K562 treated with DMSO at 1 percent for 4 hours (cell line): Measurements from ENCODE around the gene PLA2G2F. TPM values are rescaled to one million over a fixed set of nuclear protein-coding genes. Genes with fewer than 3 reads are reported as not detected.

Experiments
- total RNA-seq: library from RNA; unstranded; fragments of 300-600 nt; gene quantifications from 2 replicates; pipeline ENCODE4 v1.2.3, GENCODE V29; 2022; ENCODE audit not compliant: insufficient read depth

The PLA2G2F gene
- total RNA-seq = not detected in 2 replicates

GRCh38 chr1:20138961-20139550, at the start of gene PLA2G2F:
Gene PLA2G2F, plus strand, starts transcription at chr1:20139323. Its CDS starts 105 bp downstream, at chr1:20139428.

GRCh38 chr1:20119347-20119746, 19.8 kb upstream of the PLA2G2F start, which contains the start of gene PLA2G2D:
Gene PLA2G2D, minus strand, starts transcription at chr1:20119536. Its CDS starts 38 bp downstream, at chr1:20119498.

GRCh38 chr1:20185834-20186782, 47.0 kb downstream of the PLA2G2F start, which contains the start of the genes PLA2G2C and UBXN10:
Gene PLA2G2C, minus strand, starts transcription at chr1:20186518. Its CDS starts 9,155 bp downstream, at chr1:20177363.
Gene UBXN10, plus strand, starts transcription at chr1:20186096. Its CDS starts 4,466 bp downstream, at chr1:20190562.

Other genes starting within 250 kb of the PLA2G2F start
- gene PLA2G2E, start 215.7 kb upstream of the PLA2G2F start, total RNA-seq = not detected in 2 replicates
- gene PLA2G2A, start 159.7 kb upstream of the PLA2G2F start, total RNA-seq = not detected in 2 replicates
- not detected in 2 replicates for gene PLA2G5, start 69.1 kb upstream of the PLA2G2F start, total RNA-seq
- not detected in 2 replicates for gene PLA2G2D, start 19.8 kb upstream of the PLA2G2F start, total RNA-seq
- 3.1 and 4.3 TPM in 2 replicates for gene UBXN10, start 46.8 kb downstream of the PLA2G2F start, total RNA-seq
- gene PLA2G2C, start 47.2 kb downstream of the PLA2G2F start, total RNA-seq = 0.61 and 0.82 TPM in 2 replicates
- gene VWA5B1, start 151.6 kb downstream of the PLA2G2F start, total RNA-seq = not detected in 2 replicates